GM06990 (cell line): ENCODE data around the gene NLGN3.

Experiments
- DNase-seq: peaks from one replicate; pipeline ENCODE4 v3.0.0-alpha.2; 2011; ENCODE audit not compliant: insufficient read length; ENCODE audit errors: extremely low read depth
- H3K27me3 ChIP-seq: replicated peaks from 2 replicates; pipeline ENCODE4 v1.6.0; 2011; ENCODE audit warnings: low read length; ENCODE audit not compliant: control insufficient read depth, insufficient read depth
- H3K36me3 ChIP-seq: 2 replicates; pipeline ENCODE4 v1.5.1; 2011; ENCODE audit warnings: low read length; ENCODE audit not compliant: control insufficient read depth, insufficient read depth
- H3K4me3 ChIP-seq: replicated peaks from 2 replicates; pipeline ENCODE4 v1.5.1; 2011; ENCODE audit warnings: low read depth, mild to moderate bottlenecking, control low read depth, low read length
- TF ChIP-seq, protein P1 (sequence below): IDR thresholded peaks from 2 replicates; pipeline ENCODE4 v1.5.1; 2011; ENCODE audit warnings: low read length, control low read depth, mild to moderate bottlenecking, inconsistent platforms; ENCODE audit not compliant: insufficient read depth, poor library complexity, severe bottlenecking

NLGN3 gene

DNA sequence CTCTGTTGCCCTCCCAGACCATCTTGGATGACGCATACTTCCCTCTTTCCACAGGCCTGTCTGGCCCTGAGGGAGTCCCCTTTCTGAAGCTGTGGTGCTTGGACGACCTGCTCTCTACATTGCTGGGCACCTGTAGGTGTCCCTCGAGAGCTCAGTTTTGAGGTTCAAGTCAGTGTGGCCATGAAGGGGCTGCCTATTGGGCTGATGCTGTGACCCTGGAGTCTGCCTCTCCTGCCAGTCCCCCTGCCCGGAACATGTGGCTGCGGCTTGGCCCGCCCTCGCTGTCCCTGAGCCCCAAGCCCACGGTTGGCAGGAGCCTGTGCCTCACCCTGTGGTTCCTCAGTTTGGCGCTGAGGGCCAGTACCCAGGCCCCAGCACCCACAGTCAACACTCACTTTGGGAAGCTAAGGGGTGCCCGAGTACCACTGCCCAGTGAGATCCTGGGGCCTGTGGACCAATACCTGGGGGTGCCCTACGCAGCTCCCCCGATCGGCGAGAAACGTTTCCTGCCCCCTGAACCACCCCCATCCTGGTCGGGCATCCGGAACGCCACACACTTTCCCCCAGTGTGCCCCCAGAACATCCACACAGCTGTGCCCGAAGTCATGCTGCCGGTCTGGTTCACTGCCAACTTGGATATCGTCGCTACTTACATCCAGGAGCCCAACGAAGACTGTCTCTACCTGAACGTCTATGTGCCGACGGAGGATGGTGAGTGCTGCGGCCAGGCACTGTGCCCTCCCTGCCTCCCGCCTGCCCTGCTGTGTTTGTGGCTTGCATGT, 3.0 kb downstream of the NLGN3 start:
- no peak overlapping the region for H3K4me3 ChIP-seq
- H3K27me3 ChIP-seq, result no peaks in the 10 kb centered on the region
- TF ChIP-seq, protein P1, sequence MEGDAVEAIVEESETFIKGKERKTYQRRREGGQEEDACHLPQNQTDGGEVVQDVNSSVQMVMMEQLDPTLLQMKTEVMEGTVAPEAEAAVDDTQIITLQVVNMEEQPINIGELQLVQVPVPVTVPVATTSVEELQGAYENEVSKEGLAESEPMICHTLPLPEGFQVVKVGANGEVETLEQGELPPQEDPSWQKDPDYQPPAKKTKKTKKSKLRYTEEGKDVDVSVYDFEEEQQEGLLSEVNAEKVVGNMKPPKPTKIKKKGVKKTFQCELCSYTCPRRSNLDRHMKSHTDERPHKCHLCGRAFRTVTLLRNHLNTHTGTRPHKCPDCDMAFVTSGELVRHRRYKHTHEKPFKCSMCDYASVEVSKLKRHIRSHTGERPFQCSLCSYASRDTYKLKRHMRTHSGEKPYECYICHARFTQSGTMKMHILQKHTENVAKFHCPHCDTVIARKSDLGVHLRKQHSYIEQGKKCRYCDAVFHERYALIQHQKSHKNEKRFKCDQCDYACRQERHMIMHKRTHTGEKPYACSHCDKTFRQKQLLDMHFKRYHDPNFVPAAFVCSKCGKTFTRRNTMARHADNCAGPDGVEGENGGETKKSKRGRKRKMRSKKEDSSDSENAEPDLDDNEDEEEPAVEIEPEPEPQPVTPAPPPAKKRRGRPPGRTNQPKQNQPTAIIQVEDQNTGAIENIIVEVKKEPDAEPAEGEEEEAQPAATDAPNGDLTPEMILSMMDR, result no peak
- DNase-seq, result no peak
- H3K36me3 ChIP-seq, result no peaks in the 10 kb centered on the region; the same call in 1 of the 2 replicates

DNA sequence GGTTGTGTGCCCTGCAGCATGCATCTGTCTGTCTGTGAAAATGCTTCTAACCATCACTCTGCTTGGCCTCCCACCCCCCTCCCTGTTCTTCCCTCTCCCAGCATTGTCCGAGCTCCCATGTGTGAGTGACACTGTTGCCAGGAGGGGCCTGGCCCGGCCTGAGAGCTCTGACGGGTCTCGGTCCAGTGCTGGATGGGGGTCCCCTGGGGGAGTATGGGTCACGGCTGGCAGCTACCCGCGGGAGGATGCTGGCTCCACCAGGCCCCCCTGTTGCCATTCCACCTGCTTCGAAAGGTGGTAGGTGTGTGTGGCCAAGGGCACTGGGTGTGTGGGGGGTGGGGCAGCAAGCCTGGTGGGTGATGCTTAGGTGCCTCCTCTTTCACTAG, 3.6 kb downstream of the NLGN3 start:
- TF ChIP-seq, protein P1, result no peak
- DNase-seq, result no peak
- Histone ChIP-seq H3K27me3 (no peaks in the 10 kb centered on the region), H3K36me3 (no peaks in the 10 kb centered on the region; the same call in 1 of the 2 replicates), H3K4me3 (no peak overlapping the region)

DNA sequence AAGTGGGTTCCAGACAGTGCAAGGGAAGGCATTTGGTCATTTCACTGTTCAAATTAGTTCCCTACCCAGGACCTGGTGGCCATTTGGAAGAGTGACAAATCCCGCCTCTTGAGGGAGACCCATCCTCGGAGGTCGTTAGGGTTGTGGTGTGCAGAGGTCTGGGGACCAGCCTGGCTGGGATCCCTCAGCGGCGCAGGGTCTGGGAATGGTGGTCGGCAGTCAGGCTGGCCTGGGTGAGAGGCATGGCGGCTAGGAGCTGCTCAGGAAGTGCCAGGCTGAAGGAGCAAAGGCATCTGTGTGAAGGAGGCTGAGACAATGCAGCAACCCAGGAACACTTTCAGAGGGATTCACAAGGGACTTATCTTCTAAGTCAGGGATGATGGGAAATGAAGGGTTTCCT, 6.7 kb downstream of the NLGN3 start:
- TF ChIP-seq, protein P1, result no peak
- no peaks in the 10 kb centered on the region; the same call in none of the 2 replicates for H3K36me3 ChIP-seq

DNA sequence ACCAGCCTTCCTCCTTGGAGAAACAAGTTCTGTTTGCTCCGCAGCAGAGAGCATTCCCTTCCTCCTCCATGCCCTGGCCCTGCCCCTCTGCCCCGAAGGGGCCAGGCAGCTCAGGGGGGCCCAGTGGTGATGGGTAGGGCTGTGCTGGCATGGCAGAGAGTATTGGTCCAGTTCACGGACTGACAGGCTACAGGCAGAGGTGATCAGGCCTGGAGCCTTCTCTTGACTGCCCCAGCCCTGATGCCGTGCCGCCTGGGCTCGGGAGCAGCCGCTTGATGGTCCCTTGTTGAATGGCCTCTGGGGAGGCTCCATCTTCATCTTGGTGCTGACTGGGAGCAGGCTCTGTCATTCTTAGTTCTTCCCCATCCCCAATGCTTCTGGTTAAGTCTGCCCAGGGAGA, 9.6 kb downstream of the NLGN3 start:
- no peaks in the 10 kb centered on the region for H3K27me3 ChIP-seq
- H3K36me3 ChIP-seq, result no peaks in the 10 kb centered on the region; the same call in 1 of the 2 replicates
- TF ChIP-seq, protein P1, result no peak
- H3K4me3 ChIP-seq, result no peak overlapping the region
- DNase-seq, result no peak

More for the DNA sequence above, 6.7 kb downstream of the NLGN3 start:
- H3K4me3 ChIP-seq, result no peak overlapping the region
- H3K27me3 ChIP-seq, result no peaks in the 10 kb centered on the region
- DNase-seq, result no peak

DNA sequence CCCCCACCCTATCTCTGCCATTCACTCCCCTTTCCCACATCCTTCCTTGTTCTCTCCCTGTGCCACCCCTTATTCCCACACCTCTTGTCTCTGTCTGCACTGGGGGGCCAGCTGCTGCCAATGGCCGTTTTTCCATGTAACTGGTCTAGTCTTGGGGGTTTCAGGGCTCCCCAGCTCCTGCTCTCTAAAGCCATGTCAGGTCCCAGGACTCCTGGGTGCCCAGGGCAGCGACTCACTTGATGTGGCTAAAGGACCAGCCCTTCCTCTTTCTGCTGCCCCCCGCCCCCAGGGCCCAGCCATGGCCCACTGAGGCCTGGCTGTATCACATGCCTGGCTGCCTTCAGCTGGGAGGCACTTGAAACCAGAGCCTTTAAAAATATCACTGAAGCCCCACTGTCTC, 10.0 kb downstream of the NLGN3 start:
- H3K36me3 ChIP-seq, result no peaks in the 10 kb centered on the region; the same call in 1 of the 2 replicates
- no peak for DNase-seq
- no peak overlapping the region for H3K4me3 ChIP-seq
- TF ChIP-seq, protein P1, result no peak
- H3K27me3 ChIP-seq, result no peaks in the 10 kb centered on the region
